Measurements from ENCODE around the gene AGPAT2. TPM values are rescaled to one million over a fixed set of nuclear protein-coding genes. Genes with fewer than 3 reads are reported as not detected.

The AGPAT2 gene
- total RNA-seq, 1 donor from 2014 or later: 16.6 TPM

GRCh38 chr9:136732444-136733178, 45.4 kb upstream of the AGPAT2 start:
- Mint-ChIP-seq H3K4me1 (peaks cover 14% of the 10 kb centered on the region), H3K27me3 (no peaks in the 10 kb centered on the region), H3K27ac (no peak overlapping the region), H3K36me3 (ENCODE audit: low read depth) (peaks cover 3% of the 10 kb centered on the region), H3K9me3 (no peaks in the 10 kb centered on the region), H3K4me3 (no peak overlapping the region)
- ChIA-PET POLR2A (interaction anchor here (0.9 to 6.5 kb wide), 2 partner anchors 16 to 25 kb away, joined by 11 to 112 read pairs; partner anchors contain the start of genes LCN6 and LCN8), CTCF (no interaction called here)
- TF ChIP-seq, protein P1, sequence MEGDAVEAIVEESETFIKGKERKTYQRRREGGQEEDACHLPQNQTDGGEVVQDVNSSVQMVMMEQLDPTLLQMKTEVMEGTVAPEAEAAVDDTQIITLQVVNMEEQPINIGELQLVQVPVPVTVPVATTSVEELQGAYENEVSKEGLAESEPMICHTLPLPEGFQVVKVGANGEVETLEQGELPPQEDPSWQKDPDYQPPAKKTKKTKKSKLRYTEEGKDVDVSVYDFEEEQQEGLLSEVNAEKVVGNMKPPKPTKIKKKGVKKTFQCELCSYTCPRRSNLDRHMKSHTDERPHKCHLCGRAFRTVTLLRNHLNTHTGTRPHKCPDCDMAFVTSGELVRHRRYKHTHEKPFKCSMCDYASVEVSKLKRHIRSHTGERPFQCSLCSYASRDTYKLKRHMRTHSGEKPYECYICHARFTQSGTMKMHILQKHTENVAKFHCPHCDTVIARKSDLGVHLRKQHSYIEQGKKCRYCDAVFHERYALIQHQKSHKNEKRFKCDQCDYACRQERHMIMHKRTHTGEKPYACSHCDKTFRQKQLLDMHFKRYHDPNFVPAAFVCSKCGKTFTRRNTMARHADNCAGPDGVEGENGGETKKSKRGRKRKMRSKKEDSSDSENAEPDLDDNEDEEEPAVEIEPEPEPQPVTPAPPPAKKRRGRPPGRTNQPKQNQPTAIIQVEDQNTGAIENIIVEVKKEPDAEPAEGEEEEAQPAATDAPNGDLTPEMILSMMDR (IDR thresholded peaks at IDR 0.05): no peak
- intact Hi-C loops (cut with micrococcal nuclease): no loop called here
- ATAC-seq (ENCODE audit: low read depth) (no peak), DNase-seq (no peak)

- no peak overlapping the region for H3K27ac Mint-ChIP-seq
- H3K4me1 Mint-ChIP-seq: peaks cover 31% of the 10 kb centered on the region
- intact Hi-C loops (cut with micrococcal nuclease): loop anchor here (2.0 to 5.0 kb wide), 3 partner anchors 27 to 43 kb away; partner anchors contain the start of gene AGPAT2
- no peaks in the 10 kb centered on the region for H3K9me3 Mint-ChIP-seq
- ChIA-PET CTCF (interaction anchor here (1.9 to 4.0 kb wide), 3 partner anchors 12 to 58 kb away, joined by 7 to 22 read pairs (median 14); partner anchors contain the start of genes LCN10 and LCN8), POLR2A (interaction anchor here (0.5 to 6.5 kb wide), 13 partner anchors 8 to 238 kb away, joined by 3 to 132 read pairs (median 5); partner anchors contain the start of genes LCN10, LCN15, LCN6 and LCN8)
- H3K4me3 Mint-ChIP-seq: peak overlapping the region; percentile 72
- TF ChIP-seq, protein P1 (IDR thresholded peaks at IDR 0.05): no peak
- DNase-seq (no peak), ATAC-seq (ENCODE audit: low read depth) (no peak)
- H3K27me3 Mint-ChIP-seq: no peaks in the 10 kb centered on the region
- H3K36me3 Mint-ChIP-seq (ENCODE audit: low read depth): peaks cover 26% of the 10 kb centered on the region
These were observed 42.7 kb upstream of the AGPAT2 start for GRCh38 chr9:136729926-136730325.

- H3K27ac Mint-ChIP-seq: no peak overlapping the region
These were observed 41.9 kb upstream of the AGPAT2 start for GRCh38 chr9:136729144-136729543.

DNA sequence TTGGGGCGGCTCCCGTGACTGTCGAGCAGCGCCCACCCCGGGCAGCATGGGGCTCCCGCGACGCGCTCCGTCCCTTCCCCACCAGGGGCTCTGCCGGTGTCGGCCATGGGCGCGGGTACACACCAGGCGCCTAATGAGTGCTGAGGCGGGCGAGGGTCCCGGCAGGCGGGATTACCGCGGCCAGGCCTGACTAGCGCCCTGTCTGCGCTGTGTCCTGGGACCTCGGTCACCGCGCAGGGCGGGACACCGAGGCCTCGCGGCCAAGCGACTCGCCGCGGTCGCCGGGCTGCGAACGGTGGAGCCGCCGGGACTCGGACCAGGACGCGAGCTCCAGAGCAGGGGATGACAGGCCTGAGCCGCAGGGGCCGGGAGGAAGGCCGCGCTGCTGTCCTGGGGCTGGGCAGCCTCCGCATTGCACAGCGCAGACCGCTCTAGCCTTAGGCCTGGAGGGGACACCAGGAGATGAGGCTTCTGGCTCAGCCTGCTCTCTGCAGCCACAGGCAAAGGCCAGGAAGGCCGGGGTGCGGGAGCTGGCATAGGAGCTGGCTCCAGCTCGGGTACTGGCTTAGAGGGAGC, 41.4 kb upstream of the AGPAT2 start:
- Mint-ChIP-seq H3K4me3 (peak overlapping the region; percentile 72), H3K27me3 (no peaks in the 10 kb centered on the region), H3K9me3 (no peaks in the 10 kb centered on the region), H3K27ac (no peak overlapping the region), H3K36me3 (ENCODE audit: low read depth) (peaks cover 39% of the 10 kb centered on the region), H3K4me1 (peaks cover 39% of the 10 kb centered on the region)
- ChIA-PET POLR2A (interaction anchor here (0.6 to 6.5 kb wide), 33 partner anchors 8 to 598 kb away, joined by 3 to 132 read pairs (median 4); partner anchors contain the start of genes AGPAT2, CLIC3, LCN10 and LCN15), CTCF (interaction anchor here (0.9 to 4.0 kb wide), 7 partner anchors 13 to 56 kb away, joined by 3 to 22 read pairs (median 3); partner anchors contain the start of genes LCN10 and LCN8)
- ATAC-seq (ENCODE audit: low read depth) (peak; percentile 8), DNase-seq (no peak)
- intact Hi-C loops (cut with micrococcal nuclease): loop anchor here (1.0 to 5.0 kb wide), 5 partner anchors 14 to 41 kb away; partner anchors contain the start of genes AGPAT2 and LCN10
- TF ChIP-seq, protein P1 (IDR thresholded peaks at IDR 0.05): no peak

More at GRCh38 chr9:136729144-136729543, 41.9 kb upstream of the AGPAT2 start:
- TF ChIP-seq, protein P1 (IDR thresholded peaks at IDR 0.05): no peak
- Mint-ChIP-seq H3K4me1 (peaks cover 36% of the 10 kb centered on the region), H3K27me3 (no peaks in the 10 kb centered on the region), H3K9me3 (no peaks in the 10 kb centered on the region), H3K36me3 (ENCODE audit: low read depth) (peaks cover 34% of the 10 kb centered on the region), H3K4me3 (peak overlapping the region; percentile 72)
- ChIA-PET CTCF (interaction anchor here (0.6 to 4.0 kb wide), 6 partner anchors 13 to 337 kb away, joined by 3 to 22 read pairs (median 5); partner anchors contain the start of genes LCN10 and LCN8), POLR2A (interaction anchor here (0.6 to 6.5 kb wide), 16 partner anchors 9 to 525 kb away, joined by 3 to 132 read pairs (median 5); partner anchors contain the start of genes AGPAT2, LCN10, LCN15 and LCN6)
- intact Hi-C loops (cut with micrococcal nuclease): loop anchor here (2.0 to 5.0 kb wide), 3 partner anchors 28 to 42 kb away; partner anchors contain the start of gene AGPAT2
- no peak for ATAC-seq (ENCODE audit: low read depth)
- no peak for DNase-seq

Measured in activated B cell treated with CpG ODN at 0.5 μM for 24 hours (primary cell).